ENCODE measurements around the gene RECK. TPM values are rescaled to one million over a fixed set of nuclear protein-coding genes. Genes with fewer than 3 reads are reported as not detected.
A peak's percentile ranks its signal among the peaks of the same experiment; 100 is the strongest.

RECK gene
- total RNA-seq, 4 donors from 2014 or later: 2.9 to 4.1 (median 3.5) TPM

DNA sequence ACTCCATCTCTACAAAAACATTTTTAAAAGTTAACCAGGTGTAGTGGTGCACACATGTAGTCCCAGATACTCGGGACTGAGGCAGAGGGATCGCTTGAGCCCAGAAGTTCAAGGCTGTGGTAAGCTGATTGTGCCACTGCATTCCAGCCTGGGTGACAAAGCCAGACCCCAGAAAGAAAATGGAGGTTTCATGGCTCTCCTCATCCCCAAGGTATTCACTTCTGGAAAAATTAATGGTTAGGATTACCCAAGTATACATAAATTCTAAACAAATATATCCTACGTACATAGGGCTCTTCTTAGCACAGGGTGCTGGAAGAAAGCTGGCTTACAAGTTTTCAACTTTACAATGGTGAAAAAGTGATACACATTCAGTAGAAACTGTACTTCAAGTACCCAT lies 18.6 kb upstream of the RECK start:
- H3K4me3 ChIP-seq: no peak overlapping the region
- in situ Hi-C loops (cut with MboI; ENCODE audit: low sequenced_read_pairs in 4 of 4) (loop anchor here in 1 of 4 donors (10.0 kb wide), 1 partner anchor 63 kb away; the partner anchor contains the start of gene OR2S2), intact Hi-C loops (cut with DNase I; ENCODE audit: low total_unique reads) (no loop called here)
- DNase-seq (no peak), ATAC-seq (no peak)
- TF ChIP-seq, protein P1, sequence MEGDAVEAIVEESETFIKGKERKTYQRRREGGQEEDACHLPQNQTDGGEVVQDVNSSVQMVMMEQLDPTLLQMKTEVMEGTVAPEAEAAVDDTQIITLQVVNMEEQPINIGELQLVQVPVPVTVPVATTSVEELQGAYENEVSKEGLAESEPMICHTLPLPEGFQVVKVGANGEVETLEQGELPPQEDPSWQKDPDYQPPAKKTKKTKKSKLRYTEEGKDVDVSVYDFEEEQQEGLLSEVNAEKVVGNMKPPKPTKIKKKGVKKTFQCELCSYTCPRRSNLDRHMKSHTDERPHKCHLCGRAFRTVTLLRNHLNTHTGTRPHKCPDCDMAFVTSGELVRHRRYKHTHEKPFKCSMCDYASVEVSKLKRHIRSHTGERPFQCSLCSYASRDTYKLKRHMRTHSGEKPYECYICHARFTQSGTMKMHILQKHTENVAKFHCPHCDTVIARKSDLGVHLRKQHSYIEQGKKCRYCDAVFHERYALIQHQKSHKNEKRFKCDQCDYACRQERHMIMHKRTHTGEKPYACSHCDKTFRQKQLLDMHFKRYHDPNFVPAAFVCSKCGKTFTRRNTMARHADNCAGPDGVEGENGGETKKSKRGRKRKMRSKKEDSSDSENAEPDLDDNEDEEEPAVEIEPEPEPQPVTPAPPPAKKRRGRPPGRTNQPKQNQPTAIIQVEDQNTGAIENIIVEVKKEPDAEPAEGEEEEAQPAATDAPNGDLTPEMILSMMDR (IDR thresholded peaks at IDR 0.05 in 4 of 5, conservative IDR thresholded peaks at IDR 0.05 in 1 of 5): no peak
- TF ChIP-seq POLR2A (IDR thresholded peaks at IDR 0.05): no peak
- H3K27me3 ChIP-seq: no peaks in the 10 kb centered on the region
- H3K36me3 ChIP-seq: no peaks in the 10 kb centered on the region
- H3K4me1 ChIP-seq: no peaks in the 10 kb centered on the region
- H3K9me3 ChIP-seq: no peaks in the 10 kb centered on the region
- no peak overlapping the region for H3K27ac ChIP-seq

DNA sequence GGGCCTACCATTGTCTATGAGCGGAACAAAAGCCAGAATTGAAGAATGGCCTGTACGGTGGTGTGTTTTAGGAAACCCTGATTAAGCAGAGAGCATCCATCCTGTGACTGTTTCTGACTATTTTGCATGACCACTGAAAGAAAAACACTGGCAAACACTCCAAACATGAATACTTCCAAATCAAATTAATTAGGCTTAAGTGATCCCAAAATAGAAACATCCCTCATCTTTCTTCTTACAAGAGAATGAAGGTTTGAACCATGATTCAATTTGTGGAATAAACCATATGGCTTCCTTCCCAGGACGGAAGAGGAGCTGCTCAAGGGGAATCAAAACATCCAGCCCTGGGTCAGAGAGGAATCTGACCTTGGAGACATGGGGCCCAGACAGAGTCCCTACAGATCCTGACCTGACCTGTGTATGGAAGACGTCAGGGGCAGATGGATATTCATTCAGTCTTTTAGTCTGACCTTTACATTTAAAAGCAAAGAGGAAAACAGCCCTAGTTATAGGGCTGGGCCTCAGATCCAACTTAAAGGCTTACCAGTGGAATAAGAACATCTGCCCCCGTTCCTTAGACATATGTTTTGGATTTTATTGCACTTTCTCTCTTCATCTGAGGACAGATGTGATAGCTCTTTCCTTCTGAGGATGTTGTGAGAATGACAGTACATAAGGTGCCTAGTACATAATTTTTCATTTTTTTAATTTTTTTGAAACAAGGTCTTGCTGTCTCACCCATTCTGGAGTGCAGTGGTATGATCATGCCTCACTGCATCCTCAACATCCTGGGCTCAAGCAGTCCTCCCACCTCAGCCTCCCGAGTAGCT lies 17.6 kb upstream of the RECK start:
- no peaks in the 10 kb centered on the region for H3K9me3 ChIP-seq
- ATAC-seq: no peak

DNA sequence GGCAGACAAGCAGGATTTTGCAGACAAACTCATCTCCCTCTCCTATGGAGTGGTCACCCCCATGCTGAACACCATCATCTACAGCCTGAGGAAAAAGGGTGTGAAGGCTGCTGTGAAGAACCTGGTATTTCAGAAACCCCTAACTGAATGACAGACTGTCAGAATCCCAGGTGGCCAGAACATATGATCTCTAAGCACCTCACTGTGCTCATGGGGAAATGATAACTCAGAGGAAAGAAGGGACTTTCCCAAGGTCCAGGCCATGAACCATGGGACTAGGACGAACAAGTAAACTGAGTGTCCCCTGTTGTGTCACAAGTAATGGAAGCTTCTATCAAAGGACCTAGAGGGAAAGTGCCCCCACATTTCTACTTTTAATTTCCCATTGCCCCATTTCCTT lies 14.7 kb upstream of the RECK start:
- TF ChIP-seq POLR2A (IDR thresholded peaks at IDR 0.05): no peak
- TF ChIP-seq, protein P1 (IDR thresholded peaks at IDR 0.05 in 4 of 5, conservative IDR thresholded peaks at IDR 0.05 in 1 of 5): no peak
- DNase-seq (no peak), ATAC-seq (no peak)
- intact Hi-C loops (cut with DNase I; ENCODE audit: low total_unique reads): loop anchor here (2.0 to 5.0 kb wide), 2 partner anchors 13 to 120 kb away; no protein-coding TSS in a partner anchor
- no peaks in the 10 kb centered on the region for H3K4me1 ChIP-seq
- no peak overlapping the region for H3K4me3 ChIP-seq
- H3K27ac ChIP-seq: no peak overlapping the region
- H3K36me3 ChIP-seq: no peaks in the 10 kb centered on the region
- H3K9me3 ChIP-seq: no peaks in the 10 kb centered on the region
- H3K27me3 ChIP-seq: no peaks in the 10 kb centered on the region
- in situ Hi-C loops (cut with MboI; ENCODE audit: low sequenced_read_pairs in 4 of 4): loop anchor here in 1 of 4 donors (10.0 kb wide), 1 partner anchor 117 kb away; the partner anchor contains the start of genes HRCT1 and SPAAR

More for the DNA sequence above, 17.6 kb upstream of the RECK start:
- H3K27me3 ChIP-seq: no peaks in the 10 kb centered on the region
- in situ Hi-C loops (cut with MboI; ENCODE audit: low sequenced_read_pairs in 4 of 4): loop anchor here in 1 of 4 donors (10.0 kb wide), 1 partner anchor 64 kb away; the partner anchor contains the start of gene OR2S2
- TF ChIP-seq, protein P1 (IDR thresholded peaks at IDR 0.05 in 4 of 5, conservative IDR thresholded peaks at IDR 0.05 in 1 of 5): no peak
- TF ChIP-seq POLR2A (IDR thresholded peaks at IDR 0.05): no peak
- no peaks in the 10 kb centered on the region for H3K36me3 ChIP-seq
- intact Hi-C loops (cut with DNase I; ENCODE audit: low total_unique reads): no loop called here
- DNase-seq: no peak
- H3K4me1 ChIP-seq: no peaks in the 10 kb centered on the region
- H3K27ac ChIP-seq: no peak overlapping the region
- H3K4me3 ChIP-seq: no peak overlapping the region

DNA sequence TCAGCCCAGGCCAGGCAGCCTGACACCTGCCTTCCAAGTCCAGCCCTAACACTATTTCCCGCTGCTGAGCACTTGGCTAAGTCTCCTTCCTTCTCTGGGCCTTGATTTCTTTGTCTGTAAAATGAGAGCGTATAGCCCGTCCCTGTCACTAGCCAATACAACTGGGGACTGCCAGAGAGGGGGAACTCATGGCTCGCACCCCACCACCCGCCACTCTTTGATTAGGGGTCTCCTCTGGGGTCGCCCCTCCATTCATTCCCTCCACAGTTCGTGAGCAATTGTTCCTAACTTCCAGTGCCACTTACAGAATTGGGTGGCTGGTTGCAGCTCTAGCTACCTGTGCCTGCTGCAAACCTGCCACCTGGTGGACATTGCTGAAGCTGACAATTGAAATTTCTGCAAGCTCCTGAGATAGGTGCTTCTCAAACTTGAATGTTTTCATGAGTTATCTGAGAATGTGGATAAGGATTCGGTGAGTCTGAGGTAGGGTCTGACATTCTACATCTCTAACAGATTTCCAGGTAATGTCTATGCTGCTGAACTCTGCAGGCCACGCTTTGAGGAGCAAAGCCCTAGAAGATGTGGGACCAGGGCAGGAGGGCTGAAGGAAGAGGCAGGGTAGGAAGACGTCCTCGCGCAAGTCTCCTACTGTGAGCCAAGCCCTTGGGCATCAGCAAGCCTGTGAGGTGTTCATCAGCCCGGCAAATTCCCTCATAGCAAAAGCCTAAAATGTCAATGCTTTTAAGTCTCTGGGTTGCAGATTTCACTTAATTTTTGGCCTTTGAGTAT lies 13.3 kb upstream of the RECK start:
- Histone ChIP-seq H3K36me3 (no peaks in the 10 kb centered on the region), H3K27me3 (no peaks in the 10 kb centered on the region), H3K27ac (no peak overlapping the region), H3K4me1 (no peaks in the 10 kb centered on the region), H3K9me3 (no peaks in the 10 kb centered on the region), H3K4me3 (no peak overlapping the region)
- intact Hi-C loops (cut with DNase I; ENCODE audit: low total_unique reads) (loop anchor here (1.0 to 5.0 kb wide), 3 partner anchors 15 to 121 kb away; no protein-coding TSS in a partner anchor), in situ Hi-C loops (cut with MboI; ENCODE audit: low sequenced_read_pairs in 4 of 4) (loop anchor here in 1 of 4 donors (10.0 kb wide), 1 partner anchor 119 kb away; the partner anchor contains the start of genes HRCT1 and SPAAR)
- no peak for TF ChIP-seq POLR2A (IDR thresholded peaks at IDR 0.05)
- TF ChIP-seq, protein P1 (IDR thresholded peaks at IDR 0.05 in 4 of 5, conservative IDR thresholded peaks at IDR 0.05 in 1 of 5): peak; percentile 36 to 81 (median 72)
- DNase-seq (peak; percentile 13 to 36), ATAC-seq (peak; percentile 74 to 76)
